Endothelial cell (in vitro differentiated cells): ENCODE results near the gene MEF2C. TPM values are rescaled to one million over a fixed set of nuclear protein-coding genes. Genes with fewer than 3 reads are reported as not detected.

Experiments
- DNase-seq: peaks from one replicate; pipeline ENCODE4 v3.0.0; 2021; ENCODE audit warnings: low spot score
- H3K27ac Mint-ChIP-seq: one replicate; pipeline ENCODE4 v1.8.0; 2021; ENCODE audit warnings: mixed read lengths, inconsistent platforms; ENCODE audit not compliant: unreplicated experiment
- H3K27me3 Mint-ChIP-seq: one replicate; pipeline ENCODE4 v1.8.0; 2021; ENCODE audit warnings: mild to moderate bottlenecking, moderate library complexity, mixed read lengths, inconsistent platforms; ENCODE audit not compliant: unreplicated experiment
- H3K36me3 Mint-ChIP-seq: one replicate; pipeline ENCODE4 v1.8.0; 2021; ENCODE audit warnings: mild to moderate bottlenecking, low read depth, mixed read lengths, inconsistent platforms; ENCODE audit not compliant: unreplicated experiment
- H3K4me1 Mint-ChIP-seq: one replicate; pipeline ENCODE4 v1.8.0; 2021; ENCODE audit warnings: mild to moderate bottlenecking, mixed read lengths, inconsistent platforms; ENCODE audit not compliant: unreplicated experiment
- H3K4me3 Mint-ChIP-seq: one replicate; pipeline ENCODE4 v1.8.0; 2021; ENCODE audit warnings: mild to moderate bottlenecking, mixed read lengths, inconsistent platforms; ENCODE audit not compliant: unreplicated experiment
- H3K9me3 Mint-ChIP-seq: one replicate; pipeline ENCODE4 v1.8.0; 2021; ENCODE audit warnings: mixed read lengths, inconsistent platforms; ENCODE audit not compliant: unreplicated experiment
- total RNA-seq: library from RNA; stranded (reverse); fragmentation: NEBNext Ultra II Directional; extraction: Animal tissue kit (Norgen Biotek cat#: 25700); gene quantifications from one replicate; pipeline ENCODE4 v1.2.1, GENCODE V29; 2021; ENCODE audit not compliant: unreplicated experiment
- TF ChIP-seq, protein P1 (sequence below): fragments of 200-600 bp; sonication (generic); IDR thresholded peaks from one replicate; pipeline ENCODE4 v1.5.0; 2021; ENCODE audit warnings: antibody characterized with exemption; ENCODE audit not compliant: unreplicated experiment

Gene MEF2C
- total RNA-seq, 1 donor from 2014 or later: 134 TPM

DNA sequence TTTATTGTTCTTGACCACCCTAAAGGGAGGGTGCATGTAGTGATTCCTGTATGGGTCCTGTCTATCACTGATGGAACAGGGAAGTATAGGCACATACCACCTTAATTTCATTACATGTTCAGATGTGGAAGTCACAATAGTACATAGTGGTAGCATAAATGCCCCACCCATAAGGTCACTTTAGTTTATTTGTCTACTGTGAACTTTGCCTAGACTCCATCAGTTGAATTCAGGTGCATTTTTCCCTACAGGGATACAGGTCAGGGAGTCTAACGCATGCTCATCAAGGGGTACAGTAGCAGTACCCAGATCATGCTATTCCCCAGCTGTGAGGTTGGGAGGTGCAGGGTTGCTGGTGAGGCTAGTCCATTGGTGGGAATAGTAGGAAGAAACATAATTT is 175.0 kb downstream of the MEF2C start:
- DNase-seq: no peak
- Mint-ChIP-seq H3K36me3 (no peaks in the 10 kb centered on the region), H3K4me1 (no peaks in the 10 kb centered on the region), H3K4me3 (no peak overlapping the region), H3K27me3 (no peaks in the 10 kb centered on the region), H3K9me3 (no peaks in the 10 kb centered on the region), H3K27ac (no peak overlapping the region)
- TF ChIP-seq, protein P1, sequence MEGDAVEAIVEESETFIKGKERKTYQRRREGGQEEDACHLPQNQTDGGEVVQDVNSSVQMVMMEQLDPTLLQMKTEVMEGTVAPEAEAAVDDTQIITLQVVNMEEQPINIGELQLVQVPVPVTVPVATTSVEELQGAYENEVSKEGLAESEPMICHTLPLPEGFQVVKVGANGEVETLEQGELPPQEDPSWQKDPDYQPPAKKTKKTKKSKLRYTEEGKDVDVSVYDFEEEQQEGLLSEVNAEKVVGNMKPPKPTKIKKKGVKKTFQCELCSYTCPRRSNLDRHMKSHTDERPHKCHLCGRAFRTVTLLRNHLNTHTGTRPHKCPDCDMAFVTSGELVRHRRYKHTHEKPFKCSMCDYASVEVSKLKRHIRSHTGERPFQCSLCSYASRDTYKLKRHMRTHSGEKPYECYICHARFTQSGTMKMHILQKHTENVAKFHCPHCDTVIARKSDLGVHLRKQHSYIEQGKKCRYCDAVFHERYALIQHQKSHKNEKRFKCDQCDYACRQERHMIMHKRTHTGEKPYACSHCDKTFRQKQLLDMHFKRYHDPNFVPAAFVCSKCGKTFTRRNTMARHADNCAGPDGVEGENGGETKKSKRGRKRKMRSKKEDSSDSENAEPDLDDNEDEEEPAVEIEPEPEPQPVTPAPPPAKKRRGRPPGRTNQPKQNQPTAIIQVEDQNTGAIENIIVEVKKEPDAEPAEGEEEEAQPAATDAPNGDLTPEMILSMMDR: no peak

DNA sequence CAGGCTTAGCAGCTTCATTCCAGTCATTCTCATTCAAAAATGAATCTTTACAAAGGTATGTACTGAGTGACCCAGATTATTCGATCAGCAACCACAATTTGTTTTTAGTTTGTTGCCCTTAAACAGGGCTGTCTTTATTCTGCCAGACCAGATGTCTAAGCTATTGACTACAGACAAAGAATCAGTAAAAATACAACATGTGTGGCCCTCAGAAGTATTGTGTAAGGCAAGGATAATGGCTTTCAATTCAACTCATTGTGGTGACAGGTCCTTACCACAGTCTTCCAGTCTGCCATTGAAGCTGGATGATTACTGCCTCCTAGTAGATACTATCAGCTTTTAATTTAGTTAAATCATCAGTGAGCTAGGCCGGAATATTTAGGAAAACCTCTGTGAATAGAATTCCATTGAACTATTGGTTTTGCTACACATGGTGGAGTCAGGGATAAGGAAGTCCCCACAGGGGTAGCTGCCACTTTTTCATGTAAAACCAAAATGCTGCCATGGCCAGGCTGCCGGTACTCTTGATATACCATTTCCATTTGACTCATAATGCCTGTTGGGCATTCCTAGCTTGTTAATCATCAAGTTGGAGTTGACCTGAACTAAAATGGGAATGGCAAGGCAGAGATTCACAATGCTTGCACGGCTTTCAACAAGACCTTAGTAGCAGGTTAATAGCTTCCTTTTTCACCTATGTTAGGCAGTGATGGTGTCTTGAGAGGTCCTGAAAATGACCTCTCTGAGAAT is 175.6 kb downstream of the MEF2C start:
- no peaks in the 10 kb centered on the region for H3K4me1 Mint-ChIP-seq
- no peaks in the 10 kb centered on the region for H3K27me3 Mint-ChIP-seq
- DNase-seq: no peak
- TF ChIP-seq, protein P1: no peak
- no peak overlapping the region for H3K27ac Mint-ChIP-seq
- H3K4me3 Mint-ChIP-seq: no peak overlapping the region
- no peaks in the 10 kb centered on the region for H3K9me3 Mint-ChIP-seq
- no peaks in the 10 kb centered on the region for H3K36me3 Mint-ChIP-seq

DNA sequence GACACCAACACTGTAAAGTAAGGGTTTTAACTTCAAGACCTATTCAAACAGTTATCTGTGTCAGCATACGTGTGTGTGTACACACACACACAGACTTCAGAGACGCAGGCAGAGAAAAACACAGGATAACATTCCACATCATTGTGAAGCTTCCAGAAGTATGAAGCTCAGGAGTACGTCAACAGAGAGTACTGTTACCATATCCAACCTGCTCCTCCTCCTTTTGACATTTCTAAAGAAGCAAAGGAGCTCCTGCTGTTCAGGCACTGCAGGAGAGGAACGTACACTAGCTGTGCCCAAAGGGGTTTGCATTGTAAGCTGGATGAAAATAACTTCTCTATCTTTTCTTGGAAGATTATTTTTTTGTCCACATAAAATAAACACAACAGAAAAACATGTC is 180.7 kb downstream of the MEF2C start:
- H3K36me3 Mint-ChIP-seq: no peaks in the 10 kb centered on the region
- H3K4me3 Mint-ChIP-seq: no peak overlapping the region
- no peaks in the 10 kb centered on the region for H3K9me3 Mint-ChIP-seq
- H3K27me3 Mint-ChIP-seq: peaks cover 1% of the 10 kb centered on the region
- H3K4me1 Mint-ChIP-seq: peaks cover 8% of the 10 kb centered on the region
- no peak overlapping the region for H3K27ac Mint-ChIP-seq
- TF ChIP-seq, protein P1: no peak
- DNase-seq: no peak

DNA sequence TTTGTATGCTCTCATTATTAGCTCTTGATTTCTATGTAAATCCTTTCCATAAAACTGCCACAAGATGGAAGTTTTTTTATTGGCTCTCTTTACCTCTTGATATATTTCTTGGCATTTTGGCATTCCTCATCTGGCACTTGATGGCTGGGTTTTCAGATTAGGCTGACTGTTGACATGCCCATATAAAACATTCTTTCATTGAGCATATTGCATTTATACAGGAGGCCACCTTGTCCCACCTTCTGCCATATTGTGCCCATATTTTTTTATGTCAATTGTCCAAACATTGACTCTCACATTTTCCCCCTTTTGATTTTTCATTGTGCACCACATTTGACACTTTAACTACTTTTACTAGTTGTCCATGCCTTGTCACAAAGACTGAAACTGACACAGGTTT is 182.9 kb downstream of the MEF2C start:
- Mint-ChIP-seq H3K27ac (no peak overlapping the region), H3K4me1 (peaks cover 8% of the 10 kb centered on the region), H3K4me3 (no peak overlapping the region), H3K36me3 (no peaks in the 10 kb centered on the region), H3K9me3 (no peaks in the 10 kb centered on the region), H3K27me3 (peaks cover 5% of the 10 kb centered on the region)
- TF ChIP-seq, protein P1: no peak
- no peak for DNase-seq

DNA sequence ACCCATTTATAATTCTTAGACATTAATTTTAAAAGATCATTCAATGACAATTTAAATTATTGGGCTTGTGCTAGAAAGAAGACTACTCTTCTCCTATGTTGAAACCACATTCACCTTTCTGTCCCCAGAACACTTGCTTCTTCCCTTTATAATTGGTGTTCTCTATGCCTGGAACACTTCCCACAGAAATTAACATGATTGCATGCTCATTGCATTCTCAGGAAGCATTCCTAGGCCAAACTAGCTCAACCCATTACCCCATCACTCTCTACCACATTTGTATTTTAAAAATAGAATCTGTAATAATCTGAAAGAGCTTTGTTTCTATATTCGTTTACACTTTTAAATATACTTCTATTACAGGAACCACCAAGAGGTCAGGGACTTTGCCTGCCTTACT is 184.7 kb downstream of the MEF2C start:
- H3K27ac Mint-ChIP-seq: no peak overlapping the region
- TF ChIP-seq, protein P1: no peak
- peaks cover 11% of the 10 kb centered on the region for H3K4me1 Mint-ChIP-seq
- H3K27me3 Mint-ChIP-seq: peaks cover 10% of the 10 kb centered on the region
- H3K9me3 Mint-ChIP-seq: no peaks in the 10 kb centered on the region
- H3K4me3 Mint-ChIP-seq: no peak overlapping the region
- H3K36me3 Mint-ChIP-seq: no peaks in the 10 kb centered on the region
- no peak for DNase-seq
